Thymus (tissue), 11 donors: ENCODE measurements around the gene AQP9. TPM values are rescaled to one million over a fixed set of nuclear protein-coding genes. Genes with fewer than 3 reads are reported as not detected.

Experiments
- DNase-seq, 9 donors: peaks; one replicate each; pipeline ENCODE4 v3.0.0-alpha.2; 2013; ENCODE audit warnings: low spot score in 9 of 9, low read depth in 6 of 9, missing footprints in 1 of 9
- H3K27ac ChIP-seq, 2 donors: one replicate each; pipeline ENCODE4 v1.5.1; 2013; ENCODE audit warnings: control low read depth in 1 of 2, low read depth in 1 of 2, low read length in 1 of 2, mild to moderate bottlenecking in 1 of 2, moderate library complexity in 1 of 2
- H3K27me3 ChIP-seq, 2 donors: one replicate each; pipeline ENCODE4 v1.5.1; 2013; ENCODE audit warnings: low read length in 1 of 2; ENCODE audit not compliant: control insufficient read depth in 2 of 2, insufficient read depth in 1 of 2
- H3K36me3 ChIP-seq, 2 donors: one replicate each; pipeline ENCODE4 v1.5.1; 2013; ENCODE audit warnings: low read length in 1 of 2, mild to moderate bottlenecking in 1 of 2, moderate library complexity in 1 of 2; ENCODE audit not compliant: control insufficient read depth in 2 of 2, insufficient read depth in 2 of 2
- H3K4me1 ChIP-seq, 2 donors: one replicate each; pipeline ENCODE4 v1.5.1; 2013; ENCODE audit warnings: low read length in 2 of 2; ENCODE audit not compliant: control insufficient read depth in 2 of 2, insufficient read depth in 2 of 2
- H3K4me3 ChIP-seq, 2 donors: one replicate each; pipeline ENCODE4 v1.5.1; 2013; ENCODE audit warnings: low read length in 2 of 2, control low read depth in 1 of 2, mild to moderate bottlenecking in 1 of 2
- H3K9me3 ChIP-seq, 2 donors: one replicate each; pipeline ENCODE4 v1.5.1; 2013; ENCODE audit warnings: low read length in 1 of 2, mild to moderate bottlenecking in 1 of 2; ENCODE audit not compliant: control insufficient read depth in 2 of 2, insufficient read depth in 1 of 2
- WGBS: extraction: QIAGEN DNeasy Blood & Tissue Kit; methylation state at CpG from one replicate; pipeline ENCODE4 v1.1.7; 2013; 5-methylcytosine and 5-hydroxymethylcytosine counted together
- polyA plus RNA-seq: library from polyadenylated mRNA; stranded (reverse); fragments of 200-250 nt; gene quantifications from one replicate; pipeline ENCODE4 v1.2.3, GENCODE V29; 2013
- total RNA-seq: library from RNA; stranded (reverse); fragments of 120-200 nt; gene quantifications from one replicate; pipeline ENCODE4 v1.2.4, GENCODE V29; 2013
- donor health status: healthy.

The AQP9 gene
- total and polyA plus RNA-seq, 2 donors = 0.42 to 3.2 TPM

- Histone ChIP-seq H3K27me3 (peaks cover 0 to 3% of the 10 kb centered on the region in 2 donors), H3K4me1 (no peaks in the 10 kb centered on the region), H3K27ac (no peak overlapping the region), H3K36me3 (no peaks in the 10 kb centered on the region), H3K9me3 (no peaks in the 10 kb centered on the region), H3K4me3 (no peak overlapping the region)
- DNase-seq = no peak
- 90% methylated on average over 3 of the region's 3 CpGs for WGBS
Observed at GRCh38 chr15:58167095-58167691, 29.0 kb downstream of the AQP9 start.

GRCh38 chr15:58169934-58170333, 31.8 kb downstream of the AQP9 start:
- WGBS = 96% methylated on average over 5 of the region's 5 CpGs
- H3K9me3 ChIP-seq = no peaks in the 10 kb centered on the region
- H3K27me3 ChIP-seq = peaks cover 0 to 6% of the 10 kb centered on the region in 2 donors
- no peak overlapping the region for H3K4me3 ChIP-seq
- no peak overlapping the region for H3K27ac ChIP-seq
- H3K4me1 ChIP-seq = no peaks in the 10 kb centered on the region
- no peak for DNase-seq
- H3K36me3 ChIP-seq = no peaks in the 10 kb centered on the region

DNA sequence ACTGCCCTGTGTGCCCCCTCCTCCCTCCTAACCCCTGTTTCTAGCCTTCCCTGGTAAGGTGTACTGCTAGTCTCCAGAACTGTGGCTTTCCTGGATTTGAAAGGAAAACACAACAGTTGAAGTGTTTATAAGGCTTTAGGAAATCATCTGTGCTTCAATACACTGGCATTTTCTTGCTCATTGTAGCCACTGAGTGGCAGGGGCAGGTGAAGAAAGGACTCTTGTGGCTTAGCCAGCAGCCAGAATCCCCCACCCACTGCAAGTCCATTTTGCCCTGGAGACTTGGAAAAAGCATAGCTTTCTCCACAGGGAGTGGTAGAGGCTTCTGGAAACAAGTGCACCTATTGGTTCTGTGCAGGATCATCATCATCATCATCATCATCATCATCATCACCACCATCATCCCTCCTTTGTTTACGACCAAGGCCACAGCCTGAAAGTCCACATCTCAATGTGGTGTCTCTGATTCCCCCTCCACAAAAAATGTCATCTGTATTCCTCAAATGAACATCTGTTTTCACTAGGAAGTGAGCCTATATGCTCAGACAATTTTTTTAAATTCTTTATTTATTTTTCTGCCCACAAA, 33.4 kb downstream of the AQP9 start:
- no peak overlapping the region for H3K27ac ChIP-seq
- no peak for DNase-seq
- H3K9me3 ChIP-seq = no peaks in the 10 kb centered on the region
- H3K27me3 ChIP-seq = peaks cover 0 to 4% of the 10 kb centered on the region in 2 donors
- H3K4me1 ChIP-seq = no peaks in the 10 kb centered on the region
- WGBS = 97% methylated on average over 1 of the region's 1 CpG
- H3K36me3 ChIP-seq = no peaks in the 10 kb centered on the region
- no peak overlapping the region for H3K4me3 ChIP-seq

DNA sequence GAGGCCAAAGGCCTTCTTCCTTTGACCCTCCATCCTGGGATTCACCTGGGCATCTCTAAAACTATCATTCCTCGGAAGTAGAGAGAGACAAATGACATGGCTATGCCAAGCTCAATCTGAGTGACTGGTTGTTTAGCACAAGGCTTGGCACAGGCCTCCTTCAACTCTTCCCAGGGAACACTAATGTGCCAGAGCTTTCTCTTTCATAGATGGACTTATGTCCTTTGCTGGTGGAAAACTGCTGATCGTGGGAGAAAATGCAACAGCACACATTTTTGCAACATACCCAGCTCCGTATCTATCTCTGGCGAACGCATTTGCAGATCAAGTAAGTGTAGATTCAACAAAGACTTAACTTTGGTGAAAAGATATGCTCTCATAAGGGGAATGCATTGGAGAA, 36.5 kb downstream of the AQP9 start:
- no peaks in the 10 kb centered on the region for H3K9me3 ChIP-seq
- WGBS = 98% methylated on average over 5 of the region's 5 CpGs
- H3K4me3 ChIP-seq = no peak overlapping the region
- no peak for DNase-seq
- H3K27me3 ChIP-seq = peaks cover 0 to 7% of the 10 kb centered on the region in 2 donors
- no peaks in the 10 kb centered on the region for H3K36me3 ChIP-seq
- no peaks in the 10 kb centered on the region for H3K4me1 ChIP-seq
- no peak overlapping the region for H3K27ac ChIP-seq

DNA sequence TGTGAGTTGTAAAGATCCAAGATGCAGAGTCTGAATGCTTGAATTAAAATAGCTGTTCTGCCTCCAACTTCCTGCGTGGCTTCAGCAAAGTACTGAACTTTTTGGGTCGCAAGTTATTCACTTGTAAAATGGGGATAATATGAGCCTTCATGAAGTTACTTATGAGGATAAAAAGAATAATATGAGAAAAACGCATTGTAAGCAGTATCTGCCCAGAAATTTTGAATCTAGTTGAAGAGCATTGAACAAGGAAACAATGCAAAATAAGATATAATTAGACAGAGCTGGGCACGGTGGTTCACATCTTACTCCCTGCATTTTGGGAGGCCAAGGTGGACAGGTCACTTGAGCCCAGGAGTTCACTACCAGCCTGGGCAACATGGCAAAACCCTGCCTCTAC, 37.8 kb downstream of the AQP9 start:
- WGBS = 93% methylated on average over 4 of the region's 4 CpGs
- Histone ChIP-seq H3K36me3 (no peaks in the 10 kb centered on the region), H3K4me3 (no peak overlapping the region), H3K9me3 (no peaks in the 10 kb centered on the region), H3K4me1 (no peaks in the 10 kb centered on the region), H3K27me3 (peaks cover 0 to 7% of the 10 kb centered on the region in 2 donors), H3K27ac (no peak overlapping the region)
- DNase-seq = no peak

DNA sequence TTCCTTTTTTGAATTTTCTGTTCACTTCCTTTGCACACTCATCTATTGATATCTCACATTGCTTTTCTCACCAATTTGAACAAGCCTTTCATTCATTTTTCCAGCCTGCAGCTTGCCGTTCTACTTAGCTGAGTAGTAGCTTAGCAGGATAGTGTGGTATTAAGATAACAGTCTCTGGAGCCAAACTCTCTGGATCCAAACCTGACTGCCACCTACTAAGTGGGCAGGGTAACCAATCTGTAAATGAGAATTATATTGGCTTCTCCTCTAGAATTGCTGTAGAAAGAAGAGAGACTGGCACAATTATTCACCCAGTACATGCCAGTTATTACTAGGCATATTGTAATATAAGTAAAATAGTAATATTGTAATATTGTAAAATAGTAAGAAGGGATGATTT, 40.5 kb downstream of the AQP9 start:
- Histone ChIP-seq H3K4me3 (no peak overlapping the region), H3K36me3 (no peaks in the 10 kb centered on the region), H3K9me3 (no peaks in the 10 kb centered on the region), H3K4me1 (no peaks in the 10 kb centered on the region), H3K27me3 (peaks cover 0 to 7% of the 10 kb centered on the region in 2 donors), H3K27ac (no peak overlapping the region)
- no peak for DNase-seq
- 100% methylated on average over 1 of the region's 1 CpG for WGBS

- no peaks in the 10 kb centered on the region for H3K9me3 ChIP-seq
- no peaks in the 10 kb centered on the region for H3K4me1 ChIP-seq
- peaks cover 0 to 7% of the 10 kb centered on the region in 2 donors for H3K27me3 ChIP-seq
- 98% methylated on average over 7 of the region's 7 CpGs for WGBS
- no peaks in the 10 kb centered on the region for H3K36me3 ChIP-seq
- H3K4me3 ChIP-seq = no peak overlapping the region
- no peak overlapping the region for H3K27ac ChIP-seq
- DNase-seq = no peak
Observed at GRCh38 chr15:58179206-58179605, 41.0 kb downstream of the AQP9 start.

DNA sequence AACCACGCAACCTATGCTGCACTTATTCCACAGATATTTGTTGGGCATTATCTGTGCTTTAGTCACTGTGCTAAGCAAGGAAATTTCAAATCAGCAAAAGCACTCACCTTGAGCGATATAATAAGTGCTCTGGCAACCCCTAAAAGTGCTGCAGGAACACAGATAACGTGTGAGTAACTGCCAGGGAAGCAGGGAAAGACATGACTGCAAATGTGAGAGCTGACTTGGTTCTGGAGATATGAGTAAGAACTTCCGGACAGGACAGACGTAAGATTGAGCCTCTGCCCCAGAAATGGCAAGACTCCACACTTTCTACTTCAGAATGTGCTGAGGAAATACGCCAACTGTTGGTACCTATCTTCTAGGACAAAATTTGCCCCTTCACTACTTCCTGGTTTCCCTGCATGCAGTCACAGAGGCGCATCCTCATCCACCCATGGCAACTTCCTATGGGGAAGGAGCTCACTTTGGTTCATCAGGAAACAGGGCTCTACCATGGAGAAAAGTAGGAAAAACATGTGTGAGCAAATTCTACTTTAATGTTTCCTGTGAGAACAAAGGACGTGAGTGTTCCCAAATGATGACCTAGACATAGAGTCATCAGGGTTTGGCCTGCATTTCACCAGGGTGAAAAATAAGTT, 41.7 kb downstream of the AQP9 start:
- DNase-seq = no peak
- peaks cover 0 to 6% of the 10 kb centered on the region in 2 donors for H3K27me3 ChIP-seq
- no peaks in the 10 kb centered on the region for H3K36me3 ChIP-seq
- H3K4me1 ChIP-seq = no peaks in the 10 kb centered on the region
- WGBS = 73% methylated on average over 8 of the region's 8 CpGs
- H3K27ac ChIP-seq = no peak overlapping the region
- H3K9me3 ChIP-seq = no peaks in the 10 kb centered on the region
- no peak overlapping the region for H3K4me3 ChIP-seq

DNA sequence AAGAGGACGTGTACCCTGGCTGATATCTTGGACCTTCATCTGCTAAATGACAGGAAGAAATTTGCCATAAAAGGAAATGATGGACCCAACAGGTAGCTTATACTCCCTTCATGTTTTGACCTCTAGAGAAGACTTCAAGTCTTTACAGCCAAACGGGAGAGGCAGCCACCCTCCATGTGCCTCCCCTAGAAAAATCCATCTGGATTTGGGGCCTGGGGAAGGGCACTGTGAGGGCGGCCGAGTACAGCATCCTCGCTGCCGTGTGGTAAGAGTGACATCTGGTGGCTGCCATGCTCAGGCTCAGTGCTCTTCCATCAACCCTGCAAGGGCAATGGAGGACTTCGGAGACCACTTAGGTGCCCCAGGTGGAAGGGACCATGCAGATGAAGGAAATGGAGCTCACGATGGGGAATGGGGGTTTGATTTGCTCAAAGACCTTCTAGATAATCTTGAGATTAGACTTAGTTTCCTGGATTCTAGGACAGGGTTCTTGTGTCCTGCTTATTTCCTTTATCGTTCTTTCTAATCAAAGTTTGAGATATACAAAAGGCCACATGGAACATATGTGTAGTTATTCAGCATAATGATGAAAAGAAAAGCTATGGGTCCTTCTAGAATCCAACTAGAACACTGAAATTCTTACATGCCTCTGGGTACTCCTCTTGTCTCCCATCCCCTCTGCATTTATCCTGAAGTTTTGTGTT, 44.4 kb downstream of the AQP9 start:
- no peak overlapping the region for H3K4me3 ChIP-seq
- H3K9me3 ChIP-seq = no peaks in the 10 kb centered on the region
- H3K4me1 ChIP-seq = no peaks in the 10 kb centered on the region
- WGBS = 18% methylated on average over 9 of the region's 9 CpGs
- DNase-seq = peak in 8 of 9 donors; percentile 3 to 51 (median 12)
- no peaks in the 10 kb centered on the region for H3K36me3 ChIP-seq
- no peak overlapping the region for H3K27ac ChIP-seq
- peaks cover 0 to 6% of the 10 kb centered on the region in 2 donors for H3K27me3 ChIP-seq
